DOHH2 (cell line): ENCODE measurements around the gene GPR173.

Source experiments
- H3F3A ChIP-seq: fragments of 200-600 bp; sonication (generic), shearing (Covaris generic); 2 replicates; pipeline ENCODE4 v1.6.0; 2016; ENCODE audit warnings: antibody characterized with exemption, mild to moderate bottlenecking; ENCODE audit not compliant: control insufficient read depth, insufficient read depth
- H3K27ac ChIP-seq: fragments of 200-600 bp; sonication (generic); 2 replicates; pipeline ENCODE4 v1.5.1; 2014; ENCODE audit warnings: low read depth, mild to moderate bottlenecking, low read length, moderate library complexity
- H3K27me3 ChIP-seq: fragments of 200-600 bp; sonication (generic); 2 replicates; pipeline ENCODE4 v1.6.1; 2014; ENCODE audit warnings: mild to moderate bottlenecking, low read length, mixed read lengths; ENCODE audit not compliant: control insufficient read depth
- H3K36me3 ChIP-seq: fragments of 200-600 bp; sonication (generic); 2 replicates; pipeline ENCODE4 v1.6.1; 2014; ENCODE audit warnings: mild to moderate bottlenecking, low read length, moderate library complexity, mixed read lengths; ENCODE audit not compliant: control insufficient read depth
- H3K4me1 ChIP-seq: fragments of 200-600 bp; sonication (generic); 2 replicates; pipeline ENCODE4 v1.6.1; 2014; ENCODE audit warnings: mild to moderate bottlenecking, low read length, mixed read lengths; ENCODE audit not compliant: control insufficient read depth
- H3K4me2 ChIP-seq: fragments of 200-600 bp; sonication (generic); 2 replicates; pipeline ENCODE4 v1.6.0; 2014; ENCODE audit warnings: mild to moderate bottlenecking, low read length, moderate library complexity
- H3K4me3 ChIP-seq: fragments of 200-600 bp; sonication (generic); 2 replicates; pipeline ENCODE4 v1.5.1; 2014; ENCODE audit warnings: mild to moderate bottlenecking, low read length, mixed read lengths
- H3K79me2 ChIP-seq: fragments of 200-600 bp; sonication (generic); 2 replicates; pipeline ENCODE4 v1.6.1; 2014; ENCODE audit warnings: mild to moderate bottlenecking, low read length, mixed read lengths; ENCODE audit not compliant: control insufficient read depth
- H3K9me2 ChIP-seq: fragments of 200-600 bp; sonication (generic); replicated peaks from 2 replicates; pipeline ENCODE4 v1.6.1; 2014; ENCODE audit warnings: mild to moderate bottlenecking, low read length, mixed read lengths; ENCODE audit not compliant: control insufficient read depth
- H3K9me3 ChIP-seq: fragments of 200-600 bp; sonication (generic); 2 replicates; pipeline ENCODE4 v1.6.1; 2014; ENCODE audit warnings: antibody characterized with exemption, low read length, mixed read lengths; ENCODE audit not compliant: control insufficient read depth, insufficient read depth
- H4K20me1 ChIP-seq: fragments of 200-600 bp; sonication (generic); 2 replicates; pipeline ENCODE4 v1.6.0; 2014; ENCODE audit warnings: low read depth, mild to moderate bottlenecking, antibody characterized with exemption, low read length, moderate library complexity; ENCODE audit not compliant: control insufficient read depth, insufficient read depth
- CTCF ChIP-seq: fragments of 200-600 bp; sonication (generic); IDR thresholded peaks from one replicate; pipeline ENCODE4 v1.5.1; 2014; ENCODE audit warnings: antibody characterized with exemption, mild to moderate bottlenecking, low read depth, low read length; ENCODE audit not compliant: poor library complexity, severe bottlenecking
- EZH2phosphoT487 ChIP-seq: fragments of 200-600 bp; sonication (generic); IDR thresholded peaks from 2 replicates; pipeline ENCODE4 v1.6.1; 2017; ENCODE audit warnings: borderline replicate concordance, mild to moderate bottlenecking, antibody characterized with exemption, low read length, moderate library complexity, mixed read lengths

GPR173 gene

GRCh38 chrX:53093748-53094581 is 45.4 kb downstream of the GPR173 start, which contains the start of gene KANTR:
Gene KANTR, plus strand, starts transcription at chrX:53094142. Its CDS starts 30,131 bp downstream, at chrX:53124273.
- Histone ChIP-seq H3K9me2 (no peaks in the 10 kb centered on the region), H3K36me3 (no peaks in the 10 kb centered on the region), H3K4me1 (peaks cover 18% of the 10 kb centered on the region), H3K4me2 (peak within 1 kb of the TSS; percentile 94), H3K79me2 (peaks cover 16% of the 10 kb centered on the region), H3K9me3 (no peaks in the 10 kb centered on the region), H3K4me3 (peak within 1 kb of the TSS; percentile 89), H4K20me1 (no peaks in the 10 kb centered on the region), H3K27me3 (no peaks in the 10 kb centered on the region), H3F3A (peaks cover 3% of the 10 kb centered on the region; the same call in 1 of the 2 replicates), H3K27ac (peak within 1 kb of the TSS; percentile 68)
- TF ChIP-seq CTCF (no peak), EZH2phosphoT487 (no peak)

- peak overlapping the region; percentile 94 for H3K4me2 ChIP-seq
- H3K27ac ChIP-seq: peak overlapping the region; percentile 68
- no peaks in the 10 kb centered on the region for H3K36me3 ChIP-seq
- no peaks in the 10 kb centered on the region for H3K27me3 ChIP-seq
- H3K4me3 ChIP-seq: peak overlapping the region; percentile 89
- peaks cover 13% of the 10 kb centered on the region for H3K4me1 ChIP-seq
- H3K9me3 ChIP-seq: no peaks in the 10 kb centered on the region
- H4K20me1 ChIP-seq: no peaks in the 10 kb centered on the region
- H3F3A ChIP-seq: peaks cover 3% of the 10 kb centered on the region; the same call in 1 of the 2 replicates
- peaks cover 16% of the 10 kb centered on the region for H3K79me2 ChIP-seq
- H3K9me2 ChIP-seq: no peaks in the 10 kb centered on the region
- no peak for TF ChIP-seq CTCF
- no peak for TF ChIP-seq EZH2phosphoT487
Observed at GRCh38 chrX:53094582-53094905, 46.0 kb downstream of the GPR173 start.

GRCh38 chrX:53095796-53096195 is 47.2 kb downstream of the GPR173 start:
- peaks cover 3% of the 10 kb centered on the region; the same call in 1 of the 2 replicates for H3F3A ChIP-seq
- no peak overlapping the region for H3K27ac ChIP-seq
- peaks cover 16% of the 10 kb centered on the region for H3K79me2 ChIP-seq
- H3K36me3 ChIP-seq: no peaks in the 10 kb centered on the region
- TF ChIP-seq EZH2phosphoT487 (no peak), CTCF (no peak)
- H3K4me2 ChIP-seq: no peak overlapping the region
- no peaks in the 10 kb centered on the region for H3K9me2 ChIP-seq
- no peaks in the 10 kb centered on the region for H4K20me1 ChIP-seq
- H3K4me3 ChIP-seq: no peak overlapping the region
- no peaks in the 10 kb centered on the region for H3K9me3 ChIP-seq
- H3K4me1 ChIP-seq: peaks cover 12% of the 10 kb centered on the region
- no peaks in the 10 kb centered on the region for H3K27me3 ChIP-seq
